Stimulated activated CD8-positive, alpha-beta memory T cell treated with anti-CD3 and anti-CD28 coated beads, Interleukin-15, amount 100 ng/mL, for 1 hour (primary cell): Measurements from ENCODE around the gene UTP11.
"Not testable (repeated sequence)": the region's sequence is repeated elsewhere in the genome, so short reads cannot be mapped to it uniquely, and the experiment has no call there.

Experiments used
- DNase-seq: peaks from one replicate; pipeline ENCODE4 v3.0.0-alpha.2; 2020; ENCODE audit warnings: low read depth

The UTP11 gene

GRCh38 chr1:38028105-38028591, 15.6 kb downstream of the UTP11 start:
- no peak for DNase-seq

GRCh38 chr1:38028671-38029070, 16.1 kb downstream of the UTP11 start:
- DNase-seq = no peak

DNA sequence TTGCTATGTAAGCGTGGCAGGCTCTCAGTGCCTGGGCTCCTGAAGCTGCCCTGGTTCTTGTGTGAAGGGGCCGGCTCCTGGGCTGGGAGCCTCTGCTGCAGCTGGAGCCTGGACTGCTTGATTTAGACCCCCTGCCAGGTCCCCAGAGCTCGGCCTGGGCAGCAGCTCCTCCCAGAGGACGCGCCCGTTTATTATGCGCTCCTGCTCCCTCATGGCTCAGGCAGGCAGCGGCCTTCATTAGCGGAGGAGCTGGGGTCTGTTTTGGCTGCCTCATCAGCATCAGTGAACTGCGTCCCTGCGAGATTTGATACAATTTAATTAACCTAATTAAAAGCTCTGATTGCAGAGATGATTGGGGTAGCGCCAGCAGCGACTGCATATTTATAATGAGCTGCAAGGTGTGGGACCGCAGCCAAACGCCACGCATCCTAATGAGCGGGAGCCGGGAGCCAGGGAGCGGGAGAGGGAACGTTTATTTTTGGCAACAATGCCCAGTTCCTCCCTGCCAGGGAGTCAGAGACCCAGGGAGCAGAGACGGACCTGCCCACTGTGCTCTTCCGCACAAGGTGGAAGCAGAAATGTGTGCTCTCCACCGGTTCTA, 16.6 kb downstream of the UTP11 start:
- DNase-seq = no peak

GRCh38 chr1:38029685-38030511, 17.4 kb downstream of the UTP11 start:
- DNase-seq = no peak

DNA sequence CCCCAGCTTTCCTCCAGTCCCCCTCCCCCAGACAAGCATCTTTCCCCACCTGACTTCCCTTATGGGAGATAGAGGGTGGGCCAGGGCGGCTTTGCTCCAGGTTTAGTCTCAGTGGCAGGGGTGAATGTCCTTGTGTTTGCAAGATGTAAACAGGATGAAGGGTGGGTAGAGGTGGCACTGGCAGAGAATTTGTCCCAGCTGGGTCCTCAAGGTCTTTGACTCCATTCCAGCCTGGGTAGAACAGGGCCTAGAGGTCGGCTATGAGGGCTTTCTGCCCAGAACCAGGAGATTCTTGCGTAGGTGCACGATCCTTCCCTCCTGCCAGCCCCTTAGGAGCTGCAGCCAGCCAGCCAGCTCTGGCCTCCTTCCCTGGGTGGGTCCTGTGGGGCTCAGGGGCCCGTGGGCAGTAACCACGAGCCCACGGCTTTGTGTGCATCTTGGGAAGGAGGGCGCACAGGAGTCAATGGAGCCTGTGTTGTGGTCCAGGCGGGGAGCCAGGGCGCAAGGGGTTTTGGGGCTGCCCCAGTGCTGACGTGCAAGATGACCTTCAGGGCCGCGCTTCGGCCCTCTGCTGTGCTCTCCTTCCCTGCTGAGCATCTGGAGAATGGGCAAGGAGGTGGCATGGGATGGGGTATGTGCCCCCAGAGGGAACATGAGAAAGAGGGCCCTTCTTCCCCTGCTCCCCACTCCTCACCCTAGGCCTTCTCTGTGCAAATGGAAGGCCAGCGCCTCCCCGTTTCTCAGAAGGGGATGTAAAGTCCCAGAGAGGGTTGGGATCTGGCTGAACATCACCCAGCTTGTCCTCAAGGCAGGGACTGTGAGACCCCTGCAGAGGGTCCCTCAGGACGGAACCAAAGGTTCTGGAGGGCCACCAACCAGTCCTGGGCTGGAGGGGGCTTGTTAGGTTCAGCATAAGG, 18.3 kb downstream of the UTP11 start:
- no peak for DNase-seq

GRCh38 chr1:38031513-38031866, 19.0 kb downstream of the UTP11 start:
- DNase-seq = no peak

GRCh38 chr1:38032992-38033391, 20.5 kb downstream of the UTP11 start:
- not testable (repeated sequence) for DNase-seq

GRCh38 chr1:38034871-38035270, 22.3 kb downstream of the UTP11 start:
- no peak for DNase-seq

GRCh38 chr1:38037221-38037939, 24.8 kb downstream of the UTP11 start:
- DNase-seq = no peak

- no peak for DNase-seq
Observed at GRCh38 chr1:38038861-38039260, 26.3 kb downstream of the UTP11 start.

GRCh38 chr1:38039331-38040088, 27.0 kb downstream of the UTP11 start:
- DNase-seq = no peak

DNA sequence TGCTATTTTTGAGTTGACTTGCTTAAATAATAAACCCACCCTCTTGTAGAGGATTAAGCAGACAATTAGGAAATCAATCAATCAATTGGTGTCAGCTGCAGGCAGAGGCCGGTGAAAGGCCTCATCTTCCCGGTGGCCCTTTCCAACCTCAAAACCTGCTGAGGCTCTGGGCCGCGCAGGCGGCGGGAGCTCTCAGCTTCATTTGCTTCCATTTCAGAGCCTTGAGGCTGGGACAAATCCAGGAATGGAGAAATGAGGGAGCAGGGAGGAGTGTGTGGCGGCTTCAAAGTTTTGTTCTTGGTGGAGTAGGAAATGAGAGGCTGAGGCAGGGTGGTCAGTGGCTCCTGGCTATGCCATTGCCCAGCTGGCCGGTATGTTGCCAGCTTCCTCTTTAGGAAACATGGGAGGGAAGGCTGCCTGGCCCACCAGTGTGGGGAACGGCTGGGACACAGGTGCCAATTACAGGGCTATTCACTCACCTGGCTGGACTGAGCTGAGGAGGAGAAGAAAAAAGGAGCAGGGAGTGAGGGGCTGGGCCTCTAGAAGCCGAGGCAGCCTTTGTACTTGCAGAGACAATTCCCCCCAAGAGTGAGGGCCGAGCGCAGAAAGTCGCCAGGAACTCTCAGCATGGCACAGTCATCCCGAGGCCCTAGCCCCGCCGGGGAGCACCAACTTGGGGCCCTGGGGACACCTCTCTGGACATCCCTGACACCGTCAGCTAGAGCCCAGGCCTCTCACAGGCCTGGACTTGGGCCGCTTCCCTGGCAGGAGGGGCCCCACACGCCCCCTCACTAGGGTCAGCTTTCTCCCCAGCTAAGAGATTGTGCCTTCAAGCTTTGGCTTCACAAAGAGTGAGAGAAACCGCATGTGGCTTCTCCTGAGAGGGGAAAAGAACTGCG, 29.7 kb downstream of the UTP11 start:
- DNase-seq = no peak

DNA sequence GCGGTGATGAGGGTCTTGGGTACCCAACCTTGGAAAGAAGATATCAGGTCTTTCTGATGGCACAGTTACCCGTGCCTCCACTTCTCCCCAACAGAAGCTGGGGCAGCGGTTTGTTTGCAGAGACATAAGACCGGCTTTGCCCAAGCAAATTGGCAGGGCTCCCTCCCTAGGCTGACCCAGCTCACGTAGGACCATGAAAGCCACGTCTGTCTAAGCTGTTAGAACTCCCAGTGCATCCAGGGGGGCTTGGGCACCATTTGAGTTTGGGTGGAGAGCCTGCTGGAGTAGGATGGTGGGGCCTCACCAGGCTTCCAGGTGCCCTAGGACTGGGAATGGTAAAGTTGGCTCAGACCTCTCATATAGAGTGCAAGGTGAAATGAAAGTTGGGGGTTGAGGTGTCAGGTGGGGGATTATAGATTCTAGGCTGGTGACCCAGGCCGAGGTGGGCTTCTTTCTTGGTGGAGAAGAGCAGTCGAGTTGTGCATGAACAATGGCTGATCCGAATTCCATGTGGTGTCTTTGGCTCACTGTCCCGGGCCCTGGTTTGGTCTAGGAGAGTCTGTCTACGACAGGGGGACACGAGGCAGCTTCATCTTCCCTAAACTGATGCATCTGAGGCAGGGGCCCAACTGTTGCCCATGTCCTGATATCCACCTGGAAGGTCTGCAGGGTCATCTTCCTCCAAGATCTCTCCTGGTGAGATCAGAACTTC, 30.7 kb downstream of the UTP11 start:
- DNase-seq = no peak

DNA sequence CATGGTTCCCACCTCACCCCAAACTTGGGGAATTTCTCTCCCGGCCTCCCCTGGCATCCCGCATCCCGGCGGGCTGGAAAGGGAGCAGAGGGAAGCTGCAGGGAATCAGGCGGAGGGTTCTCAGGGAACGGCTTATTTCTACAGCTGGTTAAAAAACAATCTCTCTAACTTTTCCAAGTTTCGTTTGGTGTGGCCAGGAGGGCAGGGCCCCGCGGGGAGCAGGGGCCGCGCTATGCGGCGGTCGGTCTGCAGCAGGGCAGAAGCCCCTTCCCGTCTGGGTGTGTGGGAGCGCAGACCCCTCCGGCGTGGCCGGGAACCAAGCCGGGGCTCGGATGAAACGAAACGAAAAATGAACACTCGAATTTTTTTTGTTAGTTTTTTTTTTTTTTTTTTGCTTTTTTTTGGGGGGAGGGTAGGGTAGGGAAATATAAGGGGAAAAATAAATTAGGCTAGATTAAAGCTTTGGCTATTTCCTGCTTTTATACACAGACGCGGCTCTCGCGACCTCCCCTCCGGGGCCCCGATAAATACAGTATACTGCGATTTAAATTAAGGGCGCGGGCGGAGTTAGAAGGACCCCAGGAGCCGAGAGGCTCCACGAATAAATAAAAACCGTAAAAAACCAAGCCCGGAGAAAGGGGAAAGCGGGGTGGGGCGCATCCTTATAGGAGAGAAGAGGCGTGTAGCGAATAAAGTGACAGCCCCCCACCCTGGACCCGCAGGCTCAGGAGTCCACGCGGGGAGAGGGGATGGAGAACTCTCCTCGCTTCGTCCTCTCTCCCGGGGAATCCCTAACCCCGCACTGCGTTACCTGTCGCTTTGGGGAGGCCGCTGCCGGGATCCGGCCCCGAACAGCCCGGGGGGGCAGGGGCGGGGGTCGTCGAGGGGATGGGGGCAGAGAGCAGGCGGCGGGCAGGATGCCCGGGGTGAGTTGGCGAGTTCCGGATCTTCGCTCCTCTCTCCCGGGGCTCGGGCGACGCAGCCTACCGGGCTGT, 32.0 kb downstream of the UTP11 start:
- DNase-seq = no peak

DNA sequence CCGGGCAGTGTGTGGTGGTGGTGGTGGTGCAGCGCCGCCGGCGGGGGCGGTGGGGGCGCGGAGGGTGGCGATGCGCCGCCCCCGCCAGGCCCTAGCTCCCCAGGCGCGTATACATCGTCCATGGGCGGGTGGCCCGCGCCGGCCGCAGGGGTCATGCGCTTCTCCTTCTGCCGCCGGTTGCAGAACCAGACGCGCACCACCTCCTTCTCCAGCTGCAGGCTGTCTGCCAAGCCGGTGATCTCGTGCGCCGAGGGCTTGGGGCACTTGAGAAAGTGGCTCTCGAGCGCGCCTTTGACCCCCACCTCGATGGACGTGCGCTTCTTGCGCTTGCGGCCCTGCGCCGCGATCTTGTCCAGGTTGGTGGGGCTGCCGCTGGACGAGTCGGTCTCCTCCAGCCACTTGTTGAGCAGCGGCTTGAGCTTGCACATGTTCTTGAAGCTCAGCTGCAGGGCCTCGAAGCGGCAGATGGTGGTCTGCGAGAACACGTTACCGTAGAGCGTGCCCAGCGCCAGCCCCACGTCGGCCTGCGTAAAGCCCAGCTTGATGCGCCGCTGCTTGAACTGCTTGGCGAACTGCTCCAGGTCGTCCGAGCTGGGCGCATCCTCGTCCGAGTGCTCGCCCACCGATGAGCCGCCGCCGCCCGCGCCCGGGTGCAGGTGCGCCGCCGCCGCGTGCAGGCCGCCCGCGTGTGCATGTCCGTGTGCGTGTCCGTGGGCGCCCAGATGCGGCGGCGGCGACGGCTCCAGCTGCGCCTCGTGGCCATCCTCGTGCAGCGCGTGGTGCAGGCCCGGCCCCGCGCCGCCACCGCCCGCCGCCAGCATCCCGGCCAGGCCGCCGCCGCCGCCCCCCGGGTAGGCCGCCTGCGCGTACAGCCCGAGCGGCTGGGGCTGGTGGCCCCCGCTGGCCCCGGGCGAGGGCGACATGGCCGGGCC, 33.1 kb downstream of the UTP11 start:
- no peak for DNase-seq

- no peak for DNase-seq
Observed at GRCh38 chr1:38046333-38046883, 33.9 kb downstream of the UTP11 start, which contains the start of gene POU3F1. Gene POU3F1 (minus strand): TSS chr1:38046793. CDS start chr1:38046743, 50 bp downstream.
